ENCODE measurements around the gene NFIC.
"Not testable (repeated sequence)": the region's sequence is repeated elsewhere in the genome, so short reads cannot be mapped to it uniquely, and the experiment has no call there.

The NFIC gene

GRCh38 chr19:3365836-3366752, at the start of gene NFIC:
Gene NFIC (plus strand): TSS chr19:3366583. CDS start chr19:3366637, 54 bp downstream.
- peak; percentile 63 for DNase-seq

DNA sequence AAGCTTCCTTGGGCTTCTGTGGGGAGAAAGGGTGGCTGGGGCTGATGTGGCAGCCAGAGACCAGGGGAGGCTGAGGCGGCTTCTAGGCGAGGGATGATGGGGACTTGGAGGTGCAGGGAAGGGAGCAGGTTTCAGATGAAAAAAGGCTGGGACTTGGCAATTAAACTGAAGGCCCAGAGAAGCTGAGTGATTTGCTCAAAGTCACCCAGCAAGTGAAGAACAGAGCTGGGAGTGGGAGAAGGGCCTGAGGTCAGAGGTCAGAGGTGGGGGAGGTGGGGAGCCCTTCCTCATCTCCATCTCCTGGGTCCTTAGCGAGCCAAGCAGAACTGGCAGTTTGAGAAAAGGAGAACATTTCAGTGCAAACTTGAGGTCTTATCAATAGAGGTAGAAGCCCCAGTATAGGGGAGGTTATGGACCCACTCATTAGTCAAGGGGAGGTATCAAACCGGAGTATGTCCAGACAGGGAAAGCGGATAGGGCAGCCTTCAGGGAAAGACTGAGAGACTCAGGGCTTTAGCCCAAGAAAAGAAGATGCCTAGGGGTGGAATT, 49.6 kb upstream of the NFIC start:
- no peak for DNase-seq

DNA sequence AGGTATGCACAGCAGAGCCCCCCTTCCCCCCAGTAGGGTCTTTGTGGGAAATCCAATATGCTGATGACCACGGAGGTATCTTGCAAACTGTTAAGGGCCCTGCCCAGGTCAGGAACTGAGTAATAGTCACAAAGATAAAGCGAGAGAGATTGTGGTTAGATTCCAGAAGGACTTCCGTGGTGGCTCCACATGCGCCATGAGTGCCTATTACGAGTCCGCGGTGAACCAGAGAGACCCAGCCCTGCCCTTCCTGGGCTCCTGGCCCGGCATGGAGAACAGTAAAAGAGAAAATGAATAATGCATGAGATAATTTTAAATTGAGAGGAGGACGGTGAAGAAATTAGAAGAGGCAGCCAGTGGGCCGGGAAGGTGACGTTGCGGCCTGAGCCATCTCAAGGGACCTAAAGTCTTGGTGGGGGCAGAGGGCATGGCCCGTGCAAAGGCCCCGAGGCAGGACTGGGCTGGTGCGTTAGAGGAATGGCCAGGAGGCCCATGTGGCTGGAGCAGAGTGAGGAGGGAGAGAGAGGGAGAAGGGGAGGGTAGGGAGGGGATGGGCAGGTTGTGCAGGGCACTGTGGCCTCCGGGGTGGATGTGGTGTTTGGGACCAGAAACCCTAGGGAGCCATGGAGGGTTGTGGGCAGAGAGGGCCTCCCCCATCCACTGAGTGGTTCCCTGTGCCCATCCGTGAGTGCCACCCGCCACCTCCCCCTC, 46.6 kb upstream of the NFIC start:
- no peak for DNase-seq

- no peak for DNase-seq
Measured at GRCh38 chr19:3320354-3320670, 46.1 kb upstream of the NFIC start.

DNA sequence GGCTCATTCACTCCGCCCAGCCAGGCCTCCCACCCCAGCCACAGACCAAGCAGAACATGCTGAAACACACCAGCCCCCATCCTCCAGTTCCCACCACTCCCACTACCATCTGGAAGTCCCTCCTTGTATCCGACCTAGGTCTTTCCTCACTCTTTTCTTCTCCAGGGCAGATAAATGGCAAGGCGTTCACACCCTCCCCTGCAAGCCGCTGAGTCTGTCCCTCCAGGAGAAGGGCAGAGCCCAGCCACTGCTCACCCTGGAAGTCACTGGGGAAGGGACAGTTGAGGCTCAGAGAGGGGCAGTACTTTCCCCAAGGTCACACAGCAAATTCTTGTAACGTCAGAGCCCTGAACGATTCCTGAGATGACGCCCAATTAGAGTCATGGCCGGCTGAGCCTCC, 45.5 kb upstream of the NFIC start:
- DNase-seq = no peak

GRCh38 chr19:3321696-3322095, 44.7 kb upstream of the NFIC start:
- DNase-seq = no peak

- DNase-seq = no peak
Measured at GRCh38 chr19:3322199-3322978, 44.0 kb upstream of the NFIC start.

- no peak for DNase-seq
Measured at GRCh38 chr19:3323026-3323425, 43.4 kb upstream of the NFIC start.

- no peak for DNase-seq
Measured at GRCh38 chr19:3323658-3324057, 42.7 kb upstream of the NFIC start.

- no peak for DNase-seq
Measured at GRCh38 chr19:3324405-3324856, 42.0 kb upstream of the NFIC start.

DNA sequence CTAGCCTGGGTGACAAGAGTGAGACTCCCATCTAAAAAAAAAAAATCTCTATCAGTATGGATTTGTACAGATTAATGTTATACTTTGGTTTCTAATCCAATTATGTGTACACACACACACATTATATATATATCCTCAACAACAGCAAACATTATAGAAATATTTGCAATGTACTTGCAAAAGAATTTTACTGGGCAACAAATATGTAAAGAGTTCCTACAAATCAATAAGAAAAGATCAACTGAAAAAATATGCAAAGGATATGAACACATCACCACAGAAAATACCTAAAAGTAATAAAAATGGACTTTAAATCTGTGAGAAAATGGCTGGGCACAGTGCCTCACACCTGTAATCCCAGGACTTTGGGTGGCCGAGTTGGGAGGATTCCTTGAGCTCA, 40.9 kb upstream of the NFIC start:
- DNase-seq = no peak

DNA sequence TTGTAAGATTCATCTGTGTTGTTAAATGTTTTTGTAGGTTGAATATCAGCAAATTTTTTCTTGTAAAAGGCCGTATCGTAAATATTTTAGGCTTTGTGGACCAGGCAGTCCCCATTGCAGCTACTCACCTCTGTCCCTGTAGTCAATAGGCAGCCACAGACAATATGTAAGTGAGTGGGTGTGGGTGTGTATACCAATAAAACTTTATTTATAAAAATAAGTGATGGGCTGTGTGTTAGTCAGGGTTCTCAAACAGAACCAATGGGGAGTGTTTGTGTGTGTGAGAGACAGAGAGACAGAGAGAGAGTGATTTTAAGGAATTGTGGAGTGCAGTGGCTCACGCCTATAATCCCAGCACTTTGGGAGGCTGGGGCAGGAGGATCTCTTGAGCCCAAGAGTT, 37.6 kb upstream of the NFIC start:
- no peak for DNase-seq

GRCh38 chr19:3330047-3330446, 36.3 kb upstream of the NFIC start:
- no peak for DNase-seq

DNA sequence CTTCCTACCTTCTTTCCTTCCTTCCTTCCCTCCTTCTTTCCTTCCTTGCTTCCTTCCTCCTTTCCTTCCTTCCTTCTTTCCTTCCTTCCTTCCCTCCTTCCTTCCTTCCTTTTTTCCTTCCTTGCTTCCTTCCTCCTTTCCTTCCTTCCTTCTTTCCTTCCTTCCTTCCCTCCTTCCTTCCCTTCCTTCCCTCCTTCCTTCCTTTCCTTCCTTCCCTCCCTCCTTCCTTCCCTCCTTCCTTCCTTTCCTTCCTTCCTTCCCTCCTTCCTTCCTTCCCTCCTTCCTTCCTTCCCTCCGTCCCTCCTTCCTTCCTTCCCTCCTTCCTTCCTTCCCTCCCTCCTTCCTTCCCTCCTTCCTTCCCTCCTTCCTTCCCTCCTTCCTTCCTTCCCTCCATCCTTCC, 34.2 kb upstream of the NFIC start:
- not testable (repeated sequence) for DNase-seq

- no peak for DNase-seq
Measured at GRCh38 chr19:3333020-3333583, 33.3 kb upstream of the NFIC start.

- no peak for DNase-seq
Measured at GRCh38 chr19:3333662-3334061, 32.7 kb upstream of the NFIC start.

GRCh38 chr19:3334749-3335430, 31.5 kb upstream of the NFIC start:
- DNase-seq = not testable (repeated sequence)

GRCh38 chr19:3335431-3336350, 30.7 kb upstream of the NFIC start:
- no peak for DNase-seq

DNA sequence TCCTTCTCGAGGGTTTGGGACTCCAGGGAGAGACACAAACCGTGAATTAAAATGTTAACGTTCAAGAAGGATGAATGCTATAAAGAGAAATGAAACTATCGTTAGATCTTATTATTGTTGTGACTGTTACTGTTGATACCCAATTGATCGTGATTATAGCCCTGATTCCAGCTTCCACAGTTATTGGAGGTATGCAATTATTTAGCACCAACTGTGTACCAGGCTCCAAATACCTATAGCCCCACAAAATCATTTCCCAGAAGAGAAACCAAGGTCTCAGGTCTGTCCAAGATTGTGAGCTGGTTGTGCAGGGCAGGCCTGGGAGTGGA, 30.1 kb upstream of the NFIC start:
- DNase-seq = no peak

GRCh38 chr19:3336680-3337523, 29.5 kb upstream of the NFIC start:
- DNase-seq = no peak
